Measurements from ENCODE around the gene GRK5.

DNA sequence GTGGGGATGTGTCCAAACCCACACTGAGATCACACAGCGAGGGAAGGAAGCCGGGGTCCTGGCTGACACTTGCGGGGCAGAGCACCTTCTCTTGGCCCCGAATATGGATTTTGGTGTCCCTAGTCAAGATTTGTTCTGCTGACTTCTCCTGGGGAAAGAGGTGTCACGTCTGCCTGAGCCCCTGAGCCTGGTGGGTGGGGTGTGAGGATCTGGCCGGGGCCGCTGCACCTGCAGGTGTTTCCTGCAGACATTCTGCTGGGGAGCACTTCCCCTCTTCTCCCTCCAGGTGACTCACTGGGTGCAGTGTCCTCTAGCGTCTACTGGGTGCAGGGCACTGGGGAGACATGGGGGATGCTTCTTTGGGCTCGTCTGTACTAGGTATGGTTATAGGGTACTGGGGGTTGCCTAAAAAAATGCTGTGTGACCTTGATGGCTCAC is 99.2 kb downstream of the GRK5 start:
- TF ChIP-seq, protein P1, sequence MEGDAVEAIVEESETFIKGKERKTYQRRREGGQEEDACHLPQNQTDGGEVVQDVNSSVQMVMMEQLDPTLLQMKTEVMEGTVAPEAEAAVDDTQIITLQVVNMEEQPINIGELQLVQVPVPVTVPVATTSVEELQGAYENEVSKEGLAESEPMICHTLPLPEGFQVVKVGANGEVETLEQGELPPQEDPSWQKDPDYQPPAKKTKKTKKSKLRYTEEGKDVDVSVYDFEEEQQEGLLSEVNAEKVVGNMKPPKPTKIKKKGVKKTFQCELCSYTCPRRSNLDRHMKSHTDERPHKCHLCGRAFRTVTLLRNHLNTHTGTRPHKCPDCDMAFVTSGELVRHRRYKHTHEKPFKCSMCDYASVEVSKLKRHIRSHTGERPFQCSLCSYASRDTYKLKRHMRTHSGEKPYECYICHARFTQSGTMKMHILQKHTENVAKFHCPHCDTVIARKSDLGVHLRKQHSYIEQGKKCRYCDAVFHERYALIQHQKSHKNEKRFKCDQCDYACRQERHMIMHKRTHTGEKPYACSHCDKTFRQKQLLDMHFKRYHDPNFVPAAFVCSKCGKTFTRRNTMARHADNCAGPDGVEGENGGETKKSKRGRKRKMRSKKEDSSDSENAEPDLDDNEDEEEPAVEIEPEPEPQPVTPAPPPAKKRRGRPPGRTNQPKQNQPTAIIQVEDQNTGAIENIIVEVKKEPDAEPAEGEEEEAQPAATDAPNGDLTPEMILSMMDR (IDR thresholded peaks at IDR 0.05), result peak; percentile 33 to 75 (median 52)
- TF ChIP-seq POLR2A (IDR thresholded peaks at IDR 0.05), result no peak

Measured in Peyer's patch (tissue), 4 donors.